GM23338 (cell line): Measurements from ENCODE around the gene LRMDA. TPM values are rescaled to one million over a fixed set of nuclear protein-coding genes. Genes with fewer than 3 reads are reported as not detected.

Experiments
- ATAC-seq: fragments of 200-7000 bp; cut with Tn5 transposase; 3 replicates; pipeline ENCODE4 v1.9.1; 2020
- DNase-seq: peaks from one replicate; pipeline ENCODE4 v3.0.0-alpha.2; 2015; ENCODE audit warnings: low spot score
- H2AFZ ChIP-seq: fragments of 200-600 bp; sonication (generic); 2 replicates; pipeline ENCODE4 v1.8.0; 2016; ENCODE audit warnings: antibody characterized with exemption, mild to moderate bottlenecking, moderate library complexity
- H3F3A ChIP-seq: fragments of 200-600 bp; sonication (generic); replicated peaks from 2 replicates; pipeline ENCODE4 v1.8.0; 2017; ENCODE audit warnings: antibody characterized with exemption, mixed run types, low read depth
- H3K27ac ChIP-seq: fragments of 200-600 bp; sonication (generic); 2 replicates; pipeline ENCODE4 v1.6.1; 2016; ENCODE audit warnings: low read depth
- H3K27me3 ChIP-seq: fragments of 200-600 bp; sonication (generic); 2 replicates; pipeline ENCODE4 v1.8.0; 2016; ENCODE audit warnings: mild to moderate bottlenecking, mixed run types, moderate library complexity; ENCODE audit not compliant: insufficient read depth
- H3K36me3 ChIP-seq: fragments of 200-600 bp; sonication (generic); 2 replicates; pipeline ENCODE4 v1.8.0; 2016; ENCODE audit warnings: mild to moderate bottlenecking; ENCODE audit not compliant: insufficient read depth
- H3K4me1 ChIP-seq: fragments of 200-600 bp; sonication (generic); 2 replicates; pipeline ENCODE4 v1.8.0; 2016; ENCODE audit warnings: mild to moderate bottlenecking, moderate library complexity; ENCODE audit not compliant: insufficient read depth
- H3K4me2 ChIP-seq: fragments of 200-600 bp; sonication (generic); 2 replicates; pipeline ENCODE4 v1.7.1; 2017; ENCODE audit warnings: mixed run types
- H3K4me3 ChIP-seq: fragments of 200-600 bp; sonication (generic); 2 replicates; pipeline ENCODE4 v1.6.1; 2016; ENCODE audit warnings: mixed run types
- H3K79me2 ChIP-seq: fragments of 200-600 bp; sonication (generic); replicated peaks from 2 replicates; pipeline ENCODE4 v1.8.0; 2017; ENCODE audit warnings: mild to moderate bottlenecking; ENCODE audit not compliant: insufficient read depth
- H3K9me2 ChIP-seq: fragments of 200-600 bp; sonication (generic); 2 replicates; pipeline ENCODE4 v1.8.0; 2017; ENCODE audit not compliant: insufficient read depth
- H4K20me1 ChIP-seq: fragments of 200-600 bp; sonication (generic); replicated peaks from 2 replicates; pipeline ENCODE4 v1.8.0; 2017; ENCODE audit warnings: mild to moderate bottlenecking; ENCODE audit not compliant: insufficient read depth
- H3K27ac Mint-ChIP-seq: 2 replicates; pipeline ENCODE4 v1.8.0; 2020; ENCODE audit warnings: inconsistent platforms, mild to moderate bottlenecking, moderate library complexity, mixed read lengths
- H3K27me3 Mint-ChIP-seq: 3 replicates; pipeline ENCODE4 v1.8.0; 2022; ENCODE audit warnings: low read depth, mild to moderate bottlenecking, moderate library complexity, mixed read lengths, inconsistent platforms; ENCODE audit not compliant: insufficient read depth, poor library complexity
- H3K36me3 Mint-ChIP-seq: 3 replicates; pipeline ENCODE4 v1.8.0; 2021; ENCODE audit warnings: low read depth, mild to moderate bottlenecking, inconsistent platforms, moderate library complexity, mixed read lengths
- H3K4me1 Mint-ChIP-seq: 3 replicates; pipeline ENCODE4 v1.8.0; 2020; ENCODE audit warnings: mild to moderate bottlenecking, inconsistent platforms, mixed read lengths
- H3K4me3 Mint-ChIP-seq: 3 replicates; pipeline ENCODE4 v1.8.0; 2021; ENCODE audit warnings: moderate library complexity, mild to moderate bottlenecking, inconsistent platforms, mixed read lengths
- H3K9me3 Mint-ChIP-seq: 3 replicates; pipeline ENCODE4 v1.8.0; 2020; ENCODE audit warnings: moderate library complexity, mild to moderate bottlenecking, inconsistent platforms, mixed read lengths
- EZH2 ChIP-seq: fragments of 200-600 bp; sonication (generic); IDR thresholded peaks from one replicate; pipeline ENCODE4 v1.8.0; 2017; ENCODE audit warnings: antibody characterized with exemption, mild to moderate bottlenecking, low read depth; ENCODE audit not compliant: unreplicated experiment
- JUNB ChIP-seq: IDR thresholded peaks from one replicate; pipeline ENCODE4 v1.6.1; 2016; ENCODE audit warnings: antibody characterized with exemption; ENCODE audit not compliant: unreplicated experiment
- POLR2AphosphoS5 ChIP-seq: IDR thresholded peaks from 2 replicates; pipeline ENCODE4 v1.6.1; 2016; ENCODE audit warnings: antibody characterized with exemption, low read depth
- STAT1 ChIP-seq: IDR thresholded peaks from one replicate; pipeline ENCODE4 v1.6.1; 2016; ENCODE audit warnings: antibody characterized with exemption; ENCODE audit not compliant: unreplicated experiment
- polyA plus RNA-seq: library from polyadenylated mRNA; unstranded; fragments of >200 nt; fragmentation: Nextera tagmentation; extraction: Ambion mirVana; gene quantifications from 2 replicates; pipeline ENCODE4 v1.2.1, GENCODE V29; 2016
- total RNA-seq: library from RNA; depleted of rRNA; stranded (reverse); fragments of >200 nt; shearing (Covaris generic); gene quantifications from 2 replicates; pipeline ENCODE4 v1.2.3, GENCODE V29; 2014
- TF ChIP-seq, protein P1 (sequence below): IDR thresholded peaks from 2 replicates; pipeline ENCODE4 v1.6.1; 2016; ENCODE audit warnings: antibody characterized with exemption
- TF ChIP-seq, protein P2 (sequence below): fragments of 250-450 bp; sonication (Bioruptor Pico); IDR thresholded peaks from 2 replicates; pipeline ENCODE4 v1.5.0; 2020; ENCODE audit warnings: mild to moderate bottlenecking, moderate library complexity
- TF ChIP-seq, protein P3 (sequence below), 2 experiments: fragments of 200-600 bp in 1 of 2; sonication (generic) in 1 of 2; conservative IDR thresholded peaks; 2 replicates each; pipeline versions ENCODE4 v1.5.1 to v1.6.1; 2016 to 2017; ENCODE audit warnings: antibody characterized with exemption in 2 of 2, low read depth in 2 of 2, mild to moderate bottlenecking in 2 of 2, moderate library complexity in 1 of 2

The LRMDA gene
- total and polyA plus RNA-seq, 2 experiments from 2014 or later: 0.90 to 1.8 TPM

DNA sequence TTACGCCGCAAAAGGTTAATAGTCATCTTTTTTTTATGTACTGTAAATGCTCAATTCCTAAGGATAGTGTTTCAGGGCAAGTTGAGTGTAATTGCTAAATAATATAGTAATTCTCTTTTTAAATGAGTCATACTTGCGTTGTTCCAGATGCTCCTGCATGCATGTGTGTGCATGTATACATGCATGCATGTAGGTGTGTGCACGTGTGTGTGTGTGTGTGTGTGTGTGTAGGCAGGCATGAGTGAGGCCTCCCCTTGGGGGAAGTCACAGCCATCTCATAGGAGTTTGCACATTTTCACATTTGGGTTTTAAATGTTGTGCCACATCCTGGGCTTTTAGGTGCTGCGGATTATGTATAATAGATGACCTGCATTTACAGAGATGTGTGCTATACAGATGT lies 1110.4 kb downstream of the LRMDA start:
- H3K4me3 ChIP-seq: no peak overlapping the region
- H3K27me3 ChIP-seq: no peaks in the 10 kb centered on the region
- TF ChIP-seq, protein P1, sequence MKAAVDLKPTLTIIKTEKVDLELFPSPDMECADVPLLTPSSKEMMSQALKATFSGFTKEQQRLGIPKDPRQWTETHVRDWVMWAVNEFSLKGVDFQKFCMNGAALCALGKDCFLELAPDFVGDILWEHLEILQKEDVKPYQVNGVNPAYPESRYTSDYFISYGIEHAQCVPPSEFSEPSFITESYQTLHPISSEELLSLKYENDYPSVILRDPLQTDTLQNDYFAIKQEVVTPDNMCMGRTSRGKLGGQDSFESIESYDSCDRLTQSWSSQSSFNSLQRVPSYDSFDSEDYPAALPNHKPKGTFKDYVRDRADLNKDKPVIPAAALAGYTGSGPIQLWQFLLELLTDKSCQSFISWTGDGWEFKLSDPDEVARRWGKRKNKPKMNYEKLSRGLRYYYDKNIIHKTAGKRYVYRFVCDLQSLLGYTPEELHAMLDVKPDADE: no peak
- TF ChIP-seq POLR2AphosphoS5: no peak
- no peak for TF ChIP-seq JUNB
- no peak for TF ChIP-seq EZH2
- TF ChIP-seq STAT1: no peak
- no peaks in the 10 kb centered on the region for H3K79me2 ChIP-seq
- H3K4me1 Mint-ChIP-seq: peaks cover 6% of the 10 kb centered on the region; the same call in 1 of the 3 replicates
- H3K4me1 ChIP-seq: no peaks in the 10 kb centered on the region
- H4K20me1 ChIP-seq: no peaks in the 10 kb centered on the region
- ATAC-seq (no peak), DNase-seq (no peak)
- no peaks in the 10 kb centered on the region for H3K27me3 Mint-ChIP-seq
- no peaks in the 10 kb centered on the region for H3K9me2 ChIP-seq
- H3K4me2 ChIP-seq: no peak overlapping the region
- no peaks in the 10 kb centered on the region for H3K36me3 ChIP-seq
- no peaks in the 10 kb centered on the region for H3K36me3 Mint-ChIP-seq
- no peaks in the 10 kb centered on the region for H3K9me3 Mint-ChIP-seq
- H3K4me3 Mint-ChIP-seq: no peak overlapping the region
- H2AFZ ChIP-seq: no peak overlapping the region; the same call in 1 of the 2 replicates
- no peak overlapping the region for H3K27ac Mint-ChIP-seq
- no peak overlapping the region for H3K27ac ChIP-seq
- H3F3A ChIP-seq: no peaks in the 10 kb centered on the region

DNA sequence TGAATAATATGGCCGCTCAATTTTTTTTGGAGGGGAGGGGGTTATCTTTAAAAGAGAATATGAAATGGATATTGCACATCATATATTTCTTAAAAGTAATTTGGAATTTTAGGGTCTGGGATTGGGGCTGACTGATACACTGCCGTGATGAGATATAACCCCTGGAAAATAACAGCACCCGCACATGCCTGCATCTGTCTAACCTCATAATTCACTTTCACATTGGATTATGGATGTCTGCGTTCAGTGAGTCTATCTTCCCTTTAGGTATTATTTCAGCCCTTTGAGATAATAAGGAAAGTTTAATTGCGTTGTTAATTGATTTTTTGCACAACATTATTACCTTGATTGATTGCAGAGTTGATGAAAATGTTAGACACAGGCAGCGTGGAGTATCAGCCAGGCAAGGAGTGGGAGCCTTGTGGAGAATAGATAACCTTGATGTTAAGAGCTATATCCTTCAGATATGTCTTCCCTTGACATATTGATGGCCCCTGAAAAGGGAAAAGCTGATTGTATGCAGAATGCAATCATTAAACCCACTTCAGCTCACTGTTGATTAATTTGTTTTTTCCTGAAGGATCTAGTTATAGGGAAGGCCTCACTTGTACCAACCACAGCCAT lies 1111.0 kb downstream of the LRMDA start:
- H3K36me3 ChIP-seq: no peaks in the 10 kb centered on the region
- H3F3A ChIP-seq: no peaks in the 10 kb centered on the region
- Mint-ChIP-seq H3K27ac (no peak overlapping the region), H3K4me1 (peaks cover 6% of the 10 kb centered on the region; the same call in 1 of the 3 replicates), H3K9me3 (no peaks in the 10 kb centered on the region), H3K27me3 (peaks cover under 1% of the 10 kb centered on the region), H3K4me3 (no peak overlapping the region), H3K36me3 (no peaks in the 10 kb centered on the region)
- DNase-seq (no peak), ATAC-seq (no peak)
- H2AFZ ChIP-seq: no peak overlapping the region
- H3K4me1 ChIP-seq: no peaks in the 10 kb centered on the region
- H4K20me1 ChIP-seq: no peaks in the 10 kb centered on the region
- no peaks in the 10 kb centered on the region for H3K79me2 ChIP-seq
- H3K9me2 ChIP-seq: no peaks in the 10 kb centered on the region
- no peak overlapping the region for H3K27ac ChIP-seq
- no peaks in the 10 kb centered on the region for H3K27me3 ChIP-seq
- no peak overlapping the region for H3K4me3 ChIP-seq
- no peak overlapping the region for H3K4me2 ChIP-seq
- TF ChIP-seq, protein P2, sequence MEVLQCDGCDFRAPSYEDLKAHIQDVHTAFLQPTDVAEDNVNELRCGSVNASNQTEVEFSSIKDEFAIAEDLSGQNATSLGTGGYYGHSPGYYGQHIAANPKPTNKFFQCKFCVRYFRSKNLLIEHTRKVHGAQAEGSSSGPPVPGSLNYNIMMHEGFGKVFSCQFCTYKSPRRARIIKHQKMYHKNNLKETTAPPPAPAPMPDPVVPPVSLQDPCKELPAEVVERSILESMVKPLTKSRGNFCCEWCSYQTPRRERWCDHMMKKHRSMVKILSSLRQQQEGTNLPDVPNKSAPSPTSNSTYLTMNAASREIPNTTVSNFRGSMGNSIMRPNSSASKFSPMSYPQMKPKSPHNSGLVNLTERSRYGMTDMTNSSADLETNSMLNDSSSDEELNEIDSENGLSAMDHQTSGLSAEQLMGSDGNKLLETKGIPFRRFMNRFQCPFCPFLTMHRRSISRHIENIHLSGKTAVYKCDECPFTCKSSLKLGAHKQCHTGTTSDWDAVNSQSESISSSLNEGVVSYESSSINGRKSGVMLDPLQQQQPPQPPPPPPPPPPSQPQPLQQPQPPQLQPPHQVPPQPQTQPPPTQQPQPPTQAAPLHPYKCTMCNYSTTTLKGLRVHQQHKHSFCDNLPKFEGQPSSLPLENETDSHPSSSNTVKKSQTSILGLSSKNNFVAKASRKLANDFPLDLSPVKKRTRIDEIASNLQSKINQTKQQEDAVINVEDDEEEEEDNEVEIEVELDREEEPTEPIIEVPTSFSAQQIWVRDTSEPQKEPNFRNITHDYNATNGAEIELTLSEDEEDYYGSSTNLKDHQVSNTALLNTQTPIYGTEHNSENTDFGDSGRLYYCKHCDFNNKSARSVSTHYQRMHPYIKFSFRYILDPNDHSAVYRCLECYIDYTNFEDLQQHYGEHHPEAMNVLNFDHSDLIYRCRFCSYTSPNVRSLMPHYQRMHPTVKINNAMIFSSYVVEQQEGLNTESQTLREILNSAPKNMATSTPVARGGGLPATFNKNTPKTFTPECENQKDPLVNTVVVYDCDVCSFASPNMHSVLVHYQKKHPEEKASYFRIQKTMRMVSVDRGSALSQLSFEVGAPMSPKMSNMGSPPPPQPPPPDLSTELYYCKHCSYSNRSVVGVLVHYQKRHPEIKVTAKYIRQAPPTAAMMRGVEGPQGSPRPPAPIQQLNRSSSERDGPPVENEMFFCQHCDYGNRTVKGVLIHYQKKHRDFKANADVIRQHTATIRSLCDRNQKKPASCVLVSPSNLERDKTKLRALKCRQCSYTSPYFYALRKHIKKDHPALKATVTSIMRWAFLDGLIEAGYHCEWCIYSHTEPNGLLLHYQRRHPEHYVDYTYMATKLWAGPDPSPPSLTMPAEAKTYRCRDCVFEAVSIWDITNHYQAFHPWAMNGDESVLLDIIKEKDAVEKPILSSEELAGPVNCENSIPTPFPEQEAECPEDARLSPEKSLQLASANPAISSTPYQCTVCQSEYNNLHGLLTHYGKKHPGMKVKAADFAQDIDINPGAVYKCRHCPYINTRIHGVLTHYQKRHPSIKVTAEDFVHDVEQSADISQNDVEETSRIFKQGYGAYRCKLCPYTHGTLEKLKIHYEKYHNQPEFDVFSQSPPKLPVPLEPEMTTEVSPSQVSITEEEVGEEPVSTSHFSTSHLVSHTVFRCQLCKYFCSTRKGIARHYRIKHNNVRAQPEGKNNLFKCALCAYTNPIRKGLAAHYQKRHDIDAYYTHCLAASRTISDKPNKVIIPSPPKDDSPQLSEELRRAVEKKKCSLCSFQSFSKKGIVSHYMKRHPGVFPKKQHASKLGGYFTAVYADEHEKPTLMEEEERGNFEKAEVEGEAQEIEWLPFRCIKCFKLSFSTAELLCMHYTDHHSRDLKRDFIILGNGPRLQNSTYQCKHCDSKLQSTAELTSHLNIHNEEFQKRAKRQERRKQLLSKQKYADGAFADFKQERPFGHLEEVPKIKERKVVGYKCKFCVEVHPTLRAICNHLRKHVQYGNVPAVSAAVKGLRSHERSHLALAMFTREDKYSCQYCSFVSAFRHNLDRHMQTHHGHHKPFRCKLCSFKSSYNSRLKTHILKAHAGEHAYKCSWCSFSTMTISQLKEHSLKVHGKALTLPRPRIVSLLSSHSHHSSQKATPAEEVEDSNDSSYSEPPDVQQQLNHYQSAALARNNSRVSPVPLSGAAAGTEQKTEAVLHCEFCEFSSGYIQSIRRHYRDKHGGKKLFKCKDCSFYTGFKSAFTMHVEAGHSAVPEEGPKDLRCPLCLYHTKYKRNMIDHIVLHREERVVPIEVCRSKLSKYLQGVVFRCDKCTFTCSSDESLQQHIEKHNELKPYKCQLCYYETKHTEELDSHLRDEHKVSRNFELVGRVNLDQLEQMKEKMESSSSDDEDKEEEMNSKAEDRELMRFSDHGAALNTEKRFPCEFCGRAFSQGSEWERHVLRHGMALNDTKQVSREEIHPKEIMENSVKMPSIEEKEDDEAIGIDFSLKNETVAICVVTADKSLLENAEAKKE (CRISPR knock-in tag): no peak
- TF ChIP-seq, protein P3, sequence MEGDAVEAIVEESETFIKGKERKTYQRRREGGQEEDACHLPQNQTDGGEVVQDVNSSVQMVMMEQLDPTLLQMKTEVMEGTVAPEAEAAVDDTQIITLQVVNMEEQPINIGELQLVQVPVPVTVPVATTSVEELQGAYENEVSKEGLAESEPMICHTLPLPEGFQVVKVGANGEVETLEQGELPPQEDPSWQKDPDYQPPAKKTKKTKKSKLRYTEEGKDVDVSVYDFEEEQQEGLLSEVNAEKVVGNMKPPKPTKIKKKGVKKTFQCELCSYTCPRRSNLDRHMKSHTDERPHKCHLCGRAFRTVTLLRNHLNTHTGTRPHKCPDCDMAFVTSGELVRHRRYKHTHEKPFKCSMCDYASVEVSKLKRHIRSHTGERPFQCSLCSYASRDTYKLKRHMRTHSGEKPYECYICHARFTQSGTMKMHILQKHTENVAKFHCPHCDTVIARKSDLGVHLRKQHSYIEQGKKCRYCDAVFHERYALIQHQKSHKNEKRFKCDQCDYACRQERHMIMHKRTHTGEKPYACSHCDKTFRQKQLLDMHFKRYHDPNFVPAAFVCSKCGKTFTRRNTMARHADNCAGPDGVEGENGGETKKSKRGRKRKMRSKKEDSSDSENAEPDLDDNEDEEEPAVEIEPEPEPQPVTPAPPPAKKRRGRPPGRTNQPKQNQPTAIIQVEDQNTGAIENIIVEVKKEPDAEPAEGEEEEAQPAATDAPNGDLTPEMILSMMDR (conservative IDR thresholded peaks at IDR 0.05; ENCODE audit: low read depth in 2 of 2): no peak
- TF ChIP-seq, protein P1: no peak
- TF ChIP-seq JUNB: no peak
